Psoas muscle (tissue), 8 donors: ENCODE measurements around the gene KLF13. TPM values are rescaled to one million over a fixed set of nuclear protein-coding genes. Genes with fewer than 3 reads are reported as not detected.

Source experiments
- ATAC-seq, 4 donors: fragments of 200-7000 bp; cut with Tn5 transposase; one replicate each; pipeline ENCODE4 v1.9.1; 2020; ENCODE audit warnings: moderate library complexity in 3 of 4, mild to moderate bottlenecking in 2 of 4
- DNase-seq, 2 donors: peaks; one replicate each; pipeline ENCODE4 v3.0.0-alpha.2; 2020
- H3K27ac ChIP-seq: fragments of 200-600 bp; one replicate; pipeline ENCODE4 v1.8.0; 2022
- H3K27me3 ChIP-seq, 3 donors: fragments of 200-600 bp in 1 of 3; one replicate each; pipeline versions ENCODE4 v1.6.1 to v1.8.0; 2013 to 2022; ENCODE audit warnings: low read length in 2 of 3, mild to moderate bottlenecking in 2 of 3, moderate library complexity in 1 of 3; ENCODE audit not compliant: insufficient read depth in 3 of 3
- H3K36me3 ChIP-seq, 2 donors: fragments of 200-600 bp in 1 of 2; one replicate each; pipeline versions ENCODE4 v1.6.1 to v1.8.0; 2013 to 2022; ENCODE audit warnings: low read depth in 1 of 2, mild to moderate bottlenecking in 1 of 2, moderate library complexity in 1 of 2; ENCODE audit not compliant: insufficient read depth in 1 of 2
- H3K4me1 ChIP-seq: fragments of 200-600 bp; one replicate; pipeline ENCODE4 v1.8.0; 2022
- H3K4me3 ChIP-seq: fragments of 200-600 bp; one replicate; pipeline ENCODE4 v1.8.0; 2022; ENCODE audit warnings: mild to moderate bottlenecking
- H3K9me3 ChIP-seq: fragments of 200-600 bp; one replicate; pipeline ENCODE4 v1.8.0; 2022
- CTCF ChIP-seq: fragments of 200-600 bp; IDR thresholded peaks from one replicate; pipeline ENCODE4 v1.8.0; 2022; ENCODE audit warnings: antibody characterized with exemption
- WGBS, 3 donors: extraction: QIAGEN DNeasy Blood & Tissue Kit; methylation state at CpG; one replicate each; pipeline versions ENCODE4 v1.1.6 to v1.1.7; 2013; 5-methylcytosine and 5-hydroxymethylcytosine counted together
- intact Hi-C, 2 donors: fragments of 100-400 bp; cut with DNase I; formaldehyde crosslinking; loops; one replicate each; pipeline versions ENCODE4 v1.11.0 to v1.14.2; 2022
- polyA plus RNA-seq, 3 donors: library from polyadenylated mRNA; stranded (reverse); fragments of 200-250 nt; gene quantifications; one replicate each; pipeline ENCODE4 v1.2.3, GENCODE V29; 2013
- total RNA-seq, 4 donors: library from RNA; stranded (reverse); fragmentation: NEBNext Ultra II Directional in 2 of 4; extraction: Animal tissue kit (Norgen Biotek cat#: 25700) in 2 of 4; gene quantifications; one replicate each; pipeline versions ENCODE4 v1.2.1 to v1.2.4, GENCODE V29; 2021 to 2023
- donor health status: healthy with polysubstance abuse.
- donor health status: DM: no; HTN: no; CAD: no; lungs with moderate emphysema.
- donor health status: Bipolar disorder and iron deficiency.
- donor health status: healthy.
- donor health status: DM: yes; HTN: yes; CAD: no.
- donor health status: DM: no; HTN: no; CAD: no.
- donor health status: DM: no; HTN: no; CAD: no.
- donor health status: DM: yes; HTN: yes; CAD: no.

The KLF13 gene
- total and polyA plus RNA-seq, 7 donors = 11.9 to 45.6 (median 24.5) TPM

DNA sequence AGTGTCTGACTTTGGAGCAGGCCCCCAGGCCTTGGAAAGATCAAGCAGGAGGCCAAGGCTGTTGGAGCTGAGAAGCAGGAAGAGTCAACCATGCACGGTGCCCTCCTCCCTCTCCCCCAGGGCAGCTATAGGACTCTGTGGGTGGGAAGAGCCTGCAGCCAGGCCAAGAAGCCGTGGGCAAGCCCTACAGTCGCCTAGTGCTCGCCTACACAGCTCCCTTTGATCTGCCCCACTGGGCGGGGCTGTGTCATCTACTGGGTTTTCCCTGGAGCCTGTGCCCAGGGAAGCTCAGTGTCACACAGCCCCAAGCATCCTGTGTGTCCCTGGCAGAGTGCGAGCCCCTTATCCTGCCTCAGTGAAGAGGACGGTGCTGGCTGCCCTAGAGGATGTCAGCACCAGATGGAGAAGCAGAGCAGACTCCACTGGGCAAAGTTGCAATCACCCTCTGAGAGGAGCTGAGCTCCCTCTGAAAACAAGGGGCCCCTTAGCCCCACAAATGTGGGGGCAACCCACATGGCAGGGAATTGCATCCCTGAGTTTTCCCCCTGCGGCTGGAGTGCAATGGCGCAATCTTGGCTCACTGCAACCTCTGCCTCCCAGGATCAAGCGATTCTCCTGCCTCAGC is 72.2 kb downstream of the KLF13 start:
- Histone ChIP-seq H3K4me1 (peaks cover 15% of the 10 kb centered on the region), H3K27ac (peak overlapping the region; percentile 79), H3K27me3 (peaks cover 0 to 2% (median 0%) of the 10 kb centered on the region in 3 donors), H3K9me3 (no peaks in the 10 kb centered on the region), H3K36me3 (no peaks in the 10 kb centered on the region), H3K4me3 (no peak overlapping the region)
- no peak for TF ChIP-seq CTCF
- DNase-seq (no peak), ATAC-seq (no peak)
- intact Hi-C loops = loop anchor here in 1 of 2 donors (5.0 kb wide), 1 partner anchor 36 kb away; no protein-coding TSS in a partner anchor
- 78 to 81% (median 79%) methylated on average over 10 of the region's 10 CpGs for WGBS, 3 donors

DNA sequence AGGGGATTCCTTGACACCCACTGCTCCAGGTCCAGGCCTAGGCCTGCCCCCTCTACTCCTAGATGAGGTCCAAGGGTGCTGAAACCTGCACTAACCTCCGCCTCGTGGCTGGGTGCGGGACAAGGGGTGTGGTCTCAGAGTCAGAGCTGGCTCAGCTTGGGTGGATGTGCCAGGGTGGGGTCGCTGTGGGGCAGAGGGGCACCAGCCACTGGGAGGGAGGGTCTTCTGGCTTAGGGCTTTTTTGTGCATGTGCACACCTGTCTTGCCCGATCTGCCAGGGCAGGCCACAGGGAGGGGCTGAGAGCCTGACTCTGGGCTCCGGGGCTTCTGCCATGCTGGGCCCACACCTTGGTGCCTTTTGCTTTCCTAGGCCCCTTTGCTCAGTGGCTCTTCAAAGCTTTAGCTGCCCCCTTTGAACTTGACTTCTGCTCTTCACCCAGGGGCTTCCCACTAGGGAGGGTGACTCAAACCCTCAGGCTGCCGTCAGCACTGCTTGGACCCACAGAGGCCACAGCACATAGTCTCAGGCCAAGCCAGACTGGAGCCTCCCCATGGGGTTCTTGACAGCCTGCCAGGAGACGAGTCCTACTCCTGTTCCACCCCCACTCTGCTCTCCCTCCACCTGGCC is 73.0 kb downstream of the KLF13 start:
- DNase-seq = no peak
- Histone ChIP-seq H3K4me3 (no peak overlapping the region), H3K27me3 (peaks cover 0 to 2% (median 0%) of the 10 kb centered on the region in 3 donors), H3K4me1 (peaks cover 15% of the 10 kb centered on the region), H3K27ac (no peak overlapping the region), H3K9me3 (no peaks in the 10 kb centered on the region), H3K36me3 (no peaks in the 10 kb centered on the region)
- TF ChIP-seq CTCF = no peak
- ATAC-seq = no peak
- intact Hi-C loops = loop anchor here in 1 of 2 donors (5.0 to 10.0 kb wide), 2 partner anchors 37 to 185 kb away; no protein-coding TSS in a partner anchor
- WGBS, 3 donors = 84 to 87% (median 86%) methylated on average over 8 of the region's 8 CpGs

DNA sequence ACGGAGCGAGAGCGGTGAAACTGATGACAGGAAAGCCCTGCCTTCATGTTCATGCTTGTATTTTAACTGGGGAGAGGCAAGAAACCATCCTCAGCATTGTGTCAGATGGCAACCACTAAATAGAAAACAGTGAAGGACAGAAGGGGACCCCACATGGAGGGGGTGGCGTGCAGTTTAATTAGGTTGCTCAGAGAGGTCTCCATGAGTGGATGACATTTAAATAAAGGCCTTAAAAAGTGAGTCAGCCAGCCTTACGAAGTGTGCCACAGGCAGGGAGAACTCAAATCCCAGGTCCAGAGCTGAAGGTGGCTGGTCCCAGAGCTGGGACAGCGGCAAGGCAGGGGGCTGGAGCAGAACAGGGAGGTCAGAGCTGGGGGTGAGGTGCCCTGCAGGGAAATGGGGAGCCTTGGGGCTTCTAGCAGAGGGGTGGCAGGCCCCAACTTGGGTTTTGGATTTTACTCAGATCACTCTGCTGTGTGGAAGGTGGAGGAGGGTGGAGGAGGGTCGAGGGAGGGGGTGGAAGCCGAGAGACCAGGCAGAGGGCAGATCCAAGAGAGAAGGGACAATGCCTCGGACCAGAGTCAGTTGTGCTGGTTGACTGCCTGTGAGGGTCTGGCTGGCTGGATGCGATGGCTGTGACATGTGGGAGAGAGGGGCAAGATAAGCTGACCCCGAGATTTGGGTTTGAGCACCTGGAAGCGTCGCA is 73.7 kb downstream of the KLF13 start:
- no peak for TF ChIP-seq CTCF
- H3K36me3 ChIP-seq = no peaks in the 10 kb centered on the region
- H3K4me1 ChIP-seq = peaks cover 15% of the 10 kb centered on the region
- DNase-seq (no peak), ATAC-seq (no peak)
- no peak overlapping the region for H3K4me3 ChIP-seq
- no peaks in the 10 kb centered on the region for H3K9me3 ChIP-seq
- H3K27ac ChIP-seq = no peak overlapping the region
- intact Hi-C loops = loop anchor here in 1 of 2 donors (10.0 kb wide), 1 partner anchor 186 kb away; no protein-coding TSS in a partner anchor
- 95 to 98% (median 98%) methylated on average over 13 of the region's 13 CpGs for WGBS, 3 donors
- H3K27me3 ChIP-seq = peaks cover 0 to 2% (median 0%) of the 10 kb centered on the region in 3 donors

DNA sequence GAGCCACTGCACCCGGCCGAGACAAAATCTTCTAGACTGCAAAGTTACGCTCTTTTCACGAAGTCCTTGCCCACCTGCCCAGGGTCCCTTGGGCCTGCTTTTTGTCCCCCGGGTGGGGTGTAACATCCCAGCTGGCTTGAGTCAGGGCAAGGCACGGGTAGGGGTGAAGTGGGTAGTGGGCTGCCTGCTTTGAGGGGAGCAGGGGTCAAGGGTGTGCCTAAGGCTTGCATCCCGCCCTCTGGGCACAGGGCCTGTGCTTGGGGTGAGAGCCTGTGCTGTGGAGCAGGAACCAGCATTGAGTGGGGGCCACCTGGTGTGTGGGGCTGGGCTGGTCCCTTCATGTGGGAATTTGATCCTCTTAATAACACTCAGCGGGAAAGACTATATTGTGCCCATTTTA is 74.6 kb downstream of the KLF13 start:
- WGBS, 3 donors = 83 to 86% (median 84%) methylated on average over 8 of the region's 8 CpGs
- Histone ChIP-seq H3K27me3 (peaks cover 0 to 2% (median 0%) of the 10 kb centered on the region in 3 donors), H3K27ac (no peak overlapping the region), H3K4me3 (no peak overlapping the region), H3K4me1 (peaks cover 15% of the 10 kb centered on the region), H3K9me3 (no peaks in the 10 kb centered on the region), H3K36me3 (no peaks in the 10 kb centered on the region)
- intact Hi-C loops = loop anchor here in 1 of 2 donors (10.0 kb wide), 1 partner anchor 186 kb away; no protein-coding TSS in a partner anchor
- DNase-seq (no peak), ATAC-seq (no peak)
- TF ChIP-seq CTCF = no peak
